ENCODE measurements around the gene SMOC2.

DNA sequence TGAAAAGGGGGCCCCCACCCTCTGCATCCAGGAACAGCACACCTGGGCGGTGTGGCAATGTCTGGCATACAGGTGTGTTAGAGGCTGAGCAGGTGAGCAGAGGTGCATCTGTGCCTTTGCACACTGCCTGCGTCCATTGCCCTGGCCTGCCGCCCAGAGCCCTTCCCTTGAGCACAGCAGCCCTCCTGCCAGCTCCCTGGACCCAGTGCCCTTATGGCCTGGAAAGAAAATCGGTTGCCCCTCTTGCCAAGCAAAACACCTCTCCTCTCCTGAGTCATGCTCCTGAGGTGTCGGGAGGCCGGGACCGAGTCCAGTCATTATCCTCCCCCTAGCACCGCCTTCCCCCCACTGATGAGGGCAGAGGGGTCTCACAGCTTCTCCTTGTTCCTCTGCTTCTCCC, 259.9 kb downstream of the SMOC2 start:
- TF ChIP-seq, protein P1, sequence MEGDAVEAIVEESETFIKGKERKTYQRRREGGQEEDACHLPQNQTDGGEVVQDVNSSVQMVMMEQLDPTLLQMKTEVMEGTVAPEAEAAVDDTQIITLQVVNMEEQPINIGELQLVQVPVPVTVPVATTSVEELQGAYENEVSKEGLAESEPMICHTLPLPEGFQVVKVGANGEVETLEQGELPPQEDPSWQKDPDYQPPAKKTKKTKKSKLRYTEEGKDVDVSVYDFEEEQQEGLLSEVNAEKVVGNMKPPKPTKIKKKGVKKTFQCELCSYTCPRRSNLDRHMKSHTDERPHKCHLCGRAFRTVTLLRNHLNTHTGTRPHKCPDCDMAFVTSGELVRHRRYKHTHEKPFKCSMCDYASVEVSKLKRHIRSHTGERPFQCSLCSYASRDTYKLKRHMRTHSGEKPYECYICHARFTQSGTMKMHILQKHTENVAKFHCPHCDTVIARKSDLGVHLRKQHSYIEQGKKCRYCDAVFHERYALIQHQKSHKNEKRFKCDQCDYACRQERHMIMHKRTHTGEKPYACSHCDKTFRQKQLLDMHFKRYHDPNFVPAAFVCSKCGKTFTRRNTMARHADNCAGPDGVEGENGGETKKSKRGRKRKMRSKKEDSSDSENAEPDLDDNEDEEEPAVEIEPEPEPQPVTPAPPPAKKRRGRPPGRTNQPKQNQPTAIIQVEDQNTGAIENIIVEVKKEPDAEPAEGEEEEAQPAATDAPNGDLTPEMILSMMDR (conservative IDR thresholded peaks at IDR 0.05 in 1 of 2, IDR thresholded peaks at IDR 0.05 in 1 of 2; ENCODE audit: extremely low read depth in 1 of 2, insufficient read depth in 1 of 2, low read depth in 1 of 2, low read length in 2 of 2), result no peak
- TF ChIP-seq EZH2 (IDR thresholded peaks at IDR 0.05; ENCODE audit: borderline replicate concordance, low read length), result no peak

Measured in mammary epithelial cell (primary cell).